Measurements from ENCODE around the gene RIMKLA.

Gene RIMKLA

GRCh38 chr1:42430286-42431135 lies 49.9 kb downstream of the RIMKLA start:
- DNase-seq (ENCODE audit: low spot score): no peak

GRCh38 chr1:42431514-42431913 lies 50.9 kb downstream of the RIMKLA start:
- no peak for DNase-seq (ENCODE audit: low spot score)

- no peak for DNase-seq (ENCODE audit: low spot score)
Measured at GRCh38 chr1:42432714-42433113, 52.1 kb downstream of the RIMKLA start.

GRCh38 chr1:42433369-42433768 lies 52.8 kb downstream of the RIMKLA start:
- no peak for DNase-seq (ENCODE audit: low spot score)

- DNase-seq (ENCODE audit: low spot score): no peak
Measured at GRCh38 chr1:42434340-42434739, 53.7 kb downstream of the RIMKLA start.

- no peak for DNase-seq (ENCODE audit: low spot score)
Measured at GRCh38 chr1:42439940-42440339, 59.3 kb downstream of the RIMKLA start.

- no peak for DNase-seq (ENCODE audit: low spot score)
Measured at GRCh38 chr1:42442662-42443061, 62.1 kb downstream of the RIMKLA start.

- no peak for DNase-seq (ENCODE audit: low spot score)
Measured at GRCh38 chr1:42449256-42449655, 68.7 kb downstream of the RIMKLA start.

- DNase-seq (ENCODE audit: low spot score): no peak
Measured at GRCh38 chr1:42450061-42450460, 69.5 kb downstream of the RIMKLA start.

- no peak for DNase-seq (ENCODE audit: low spot score)
Measured at GRCh38 chr1:42453386-42453785, 72.8 kb downstream of the RIMKLA start.

GRCh38 chr1:42454403-42454802 lies 73.8 kb downstream of the RIMKLA start:
- no peak for DNase-seq (ENCODE audit: low spot score)

GRCh38 chr1:42456010-42456753 lies 75.6 kb downstream of the RIMKLA start, which contains the start of the genes PPCS and ZMYND12:
Gene PPCS (plus strand): TSS chr1:42456543. CDS start chr1:42456566, 23 bp downstream.
Gene ZMYND12 (minus strand): TSS chr1:42456022. CDS start chr1:42455997, 25 bp downstream.
- DNase-seq (ENCODE audit: low spot score): peak; percentile 90

- peak; percentile 82 for DNase-seq (ENCODE audit: low spot score)
Measured at GRCh38 chr1:42456754-42457089, 76.1 kb downstream of the RIMKLA start.

GRCh38 chr1:42461196-42461595 lies 80.6 kb downstream of the RIMKLA start:
- no peak for DNase-seq (ENCODE audit: low spot score)

GRCh38 chr1:42462828-42463763 lies 82.5 kb downstream of the RIMKLA start, which contains the start of gene CCDC30:
Gene CCDC30 (plus strand): TSS chr1:42463286. CDS start chr1:42480552, 17,266 bp downstream.
- peak; percentile 94 for DNase-seq (ENCODE audit: low spot score)

GRCh38 chr1:42463921-42464320 lies 83.3 kb downstream of the RIMKLA start:
- no peak for DNase-seq (ENCODE audit: low spot score)

- no peak for DNase-seq (ENCODE audit: low spot score)
Measured at GRCh38 chr1:42466030-42466429, 85.4 kb downstream of the RIMKLA start.

GRCh38 chr1:42469727-42470126 lies 89.1 kb downstream of the RIMKLA start:
- no peak for DNase-seq (ENCODE audit: low spot score)
